NCI-H1092 treated with DMSO at 0.1 percent for 48 hours (cell line): ENCODE results near the gene LIN28B.
"Not testable (repeated sequence)": the region's sequence is repeated elsewhere in the genome, so short reads cannot be mapped to it uniquely, and the experiment has no call there.

Experiments
- DNase-seq: peaks from one replicate; lab custom pipeline; 2025; lab: John Stamatoyannopoulos, UW

Gene LIN28B

GRCh38 chr6:104955927-104956730 lies 778 bp upstream of the LIN28B start:
- no peak for DNase-seq

- no peak for DNase-seq
These were observed 632 bp downstream of the LIN28B start for GRCh38 chr6:104957301-104958177.

GRCh38 chr6:104958178-104959025 lies 1.5 kb downstream of the LIN28B start:
- no peak for DNase-seq

GRCh38 chr6:104959026-104959858 lies 2.3 kb downstream of the LIN28B start:
- DNase-seq, result no peak

GRCh38 chr6:104969108-104969507 lies 12.2 kb downstream of the LIN28B start:
- no peak for DNase-seq

- DNase-seq, result no peak
These were observed 13.1 kb downstream of the LIN28B start for GRCh38 chr6:104969785-104970581.

- DNase-seq, result no peak
These were observed 16.5 kb downstream of the LIN28B start for GRCh38 chr6:104973404-104973803.

- no peak for DNase-seq
These were observed 26.4 kb downstream of the LIN28B start for GRCh38 chr6:104983296-104983695.

- no peak for DNase-seq
These were observed 26.9 kb downstream of the LIN28B start for GRCh38 chr6:104983776-104984175.

GRCh38 chr6:104984831-104985230 lies 27.9 kb downstream of the LIN28B start:
- DNase-seq, result no peak

GRCh38 chr6:104985875-104986274 lies 29.0 kb downstream of the LIN28B start:
- not testable (repeated sequence) for DNase-seq

- no peak for DNase-seq
These were observed 29.7 kb downstream of the LIN28B start for GRCh38 chr6:104986625-104987024.

- no peak for DNase-seq
These were observed 30.3 kb downstream of the LIN28B start for GRCh38 chr6:104987218-104987617.

GRCh38 chr6:104990085-104990484 lies 33.2 kb downstream of the LIN28B start:
- DNase-seq, result no peak

- DNase-seq, result not testable (repeated sequence)
These were observed 34.2 kb downstream of the LIN28B start for GRCh38 chr6:104991062-104991461.

GRCh38 chr6:104993576-104993975 lies 36.7 kb downstream of the LIN28B start:
- DNase-seq, result not testable (repeated sequence)

GRCh38 chr6:104995989-104996617 lies 39.2 kb downstream of the LIN28B start:
- no peak for DNase-seq

GRCh38 chr6:105001063-105001462 lies 44.2 kb downstream of the LIN28B start:
- no peak for DNase-seq

- DNase-seq, result no peak
These were observed 45.0 kb downstream of the LIN28B start for GRCh38 chr6:105001906-105002305.

GRCh38 chr6:105005451-105005850 lies 48.5 kb downstream of the LIN28B start:
- DNase-seq, result no peak
